Stimulated activated CD4-positive, alpha-beta T cell treated with anti-CD3 and anti-CD28 coated beads, TNF-alpha, amount 100 ng/mL, for 24 hours (primary cell): ENCODE results near the gene CORT.
"Not testable (repeated sequence)": the region's sequence is repeated elsewhere in the genome, so short reads cannot be mapped to it uniquely, and the experiment has no call there.

Experiments used
- DNase-seq, 3 experiments: peaks; one replicate each; pipeline ENCODE4 v3.0.0-alpha.2; 2020; ENCODE audit warnings: low read depth in 3 of 3

Gene CORT

GRCh38 chr1:10449751-10450150 is at the start of gene CORT:
CORT (plus strand) TSS chr1:10450031; CDS start chr1:10450224, 193 bp downstream.
- DNase-seq: no peak

DNA sequence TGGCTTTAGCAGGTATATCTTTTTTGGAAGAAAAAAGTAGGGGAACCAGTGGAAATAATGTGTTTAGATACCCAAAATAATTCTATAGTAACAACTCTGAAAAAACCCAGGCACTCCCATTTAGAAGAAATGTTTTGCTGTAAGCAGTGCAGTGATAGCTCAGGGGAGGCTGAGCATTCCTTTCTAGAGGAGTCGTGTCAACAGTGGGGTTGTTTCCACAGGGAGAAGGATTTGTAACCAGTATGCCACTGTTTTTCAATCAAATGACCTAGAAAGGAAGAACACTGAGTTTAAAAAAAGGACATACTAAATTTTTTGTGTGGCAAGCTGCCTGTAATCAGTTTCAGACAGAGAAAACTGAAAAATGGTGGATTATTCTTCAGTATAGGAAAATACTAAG is 48.5 kb upstream of the CORT start:
- DNase-seq: no peak

DNA sequence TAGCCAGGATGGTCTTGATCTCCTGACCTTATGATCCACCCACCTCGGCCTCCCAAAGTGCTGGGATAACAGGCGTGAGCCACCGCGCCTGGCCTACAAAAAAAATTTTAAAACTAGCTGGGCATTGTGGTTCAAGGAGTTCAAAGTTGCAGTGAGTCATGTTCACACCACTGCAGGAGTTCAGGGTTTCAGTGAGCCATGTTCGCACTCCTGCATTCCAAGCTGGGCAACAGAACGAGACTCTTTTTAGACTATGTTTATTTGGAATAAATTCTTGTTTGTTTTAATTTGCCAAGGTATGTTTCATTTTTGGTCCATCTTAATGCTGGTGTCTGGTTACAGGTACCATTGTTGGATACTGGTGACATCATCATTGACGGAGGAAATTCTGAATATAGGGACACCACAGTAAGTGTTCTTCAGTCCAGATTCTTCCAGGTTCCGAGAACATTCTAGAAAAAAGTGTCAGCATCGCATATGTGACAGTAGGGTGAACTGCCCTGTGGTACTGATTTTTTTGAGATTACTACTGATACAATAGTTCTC is 47.0 kb upstream of the CORT start:
- DNase-seq: no peak

GRCh38 chr1:10407201-10407600 is 42.6 kb upstream of the CORT start:
- DNase-seq: no peak

- no peak for DNase-seq
Measured at GRCh38 chr1:10415211-10415930, 34.5 kb upstream of the CORT start.

- DNase-seq: not testable (repeated sequence)
Measured at GRCh38 chr1:10415967-10416366, 33.9 kb upstream of the CORT start.

DNA sequence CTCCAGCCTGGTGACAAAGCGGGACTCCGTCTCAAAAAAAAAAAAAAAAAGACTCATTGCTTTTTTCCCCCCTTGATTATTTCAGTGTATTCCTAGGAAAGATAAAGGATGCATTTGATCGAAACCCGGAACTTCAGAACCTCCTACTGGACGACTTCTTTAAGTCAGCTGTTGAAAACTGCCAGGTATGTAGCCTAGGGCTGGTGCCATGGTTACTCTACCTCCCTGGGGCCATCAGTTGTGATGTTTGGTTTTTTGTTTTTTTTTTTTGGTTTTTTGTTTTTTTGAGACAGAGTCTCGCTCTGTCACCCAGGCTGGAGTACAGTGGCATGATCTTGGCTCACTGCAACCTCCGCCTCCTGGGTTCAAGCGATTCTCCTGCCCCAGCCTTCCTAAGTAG is 31.1 kb upstream of the CORT start:
- not testable (repeated sequence) for DNase-seq

- no peak for DNase-seq
Measured at GRCh38 chr1:10419351-10419750, 30.5 kb upstream of the CORT start.

DNA sequence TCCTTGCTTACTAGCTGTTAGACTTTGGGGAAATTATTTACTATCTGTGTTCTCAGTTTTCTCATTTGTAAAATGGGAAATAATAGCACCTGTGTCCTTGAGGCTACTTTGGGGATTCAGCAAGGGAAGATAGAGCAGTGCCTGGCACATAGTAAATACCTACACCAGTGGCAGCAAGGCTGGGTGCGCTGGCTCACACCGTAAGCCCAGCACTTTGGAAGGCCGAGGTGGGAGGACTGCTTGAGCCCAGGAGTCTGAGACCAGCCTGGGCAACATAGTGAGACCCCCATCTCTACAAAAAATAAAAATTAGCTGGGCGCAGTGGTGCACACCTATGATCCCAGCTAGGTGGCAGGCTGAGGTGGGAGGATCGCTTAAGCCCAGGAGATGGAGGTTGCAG is 28.2 kb upstream of the CORT start:
- DNase-seq: no peak

DNA sequence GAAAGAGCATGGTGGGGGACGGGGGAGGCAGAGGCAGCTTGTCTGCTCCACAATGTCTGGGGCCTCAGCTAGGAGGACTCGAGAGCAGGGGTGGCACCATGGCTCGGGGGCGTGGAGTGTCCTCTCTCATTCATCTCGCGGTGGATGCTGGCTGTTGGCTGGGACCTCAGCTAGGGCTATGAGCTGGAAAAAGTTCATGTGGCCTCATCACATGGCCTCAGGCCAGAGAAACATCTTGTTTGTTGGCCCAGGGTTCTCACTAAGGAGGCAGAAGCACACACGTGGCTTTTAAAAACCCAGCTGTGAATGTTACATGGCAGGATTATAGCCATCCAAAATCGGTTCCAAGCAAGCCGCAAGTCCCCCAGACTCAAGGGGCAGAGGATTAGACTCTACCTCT is 25.8 kb upstream of the CORT start:
- no peak for DNase-seq

GRCh38 chr1:10424651-10425050 is 25.2 kb upstream of the CORT start:
- DNase-seq: no peak

- not testable (repeated sequence) for DNase-seq
Measured at GRCh38 chr1:10425826-10426534, 23.9 kb upstream of the CORT start.

- not testable (repeated sequence) for DNase-seq
Measured at GRCh38 chr1:10426535-10426848, 23.3 kb upstream of the CORT start.

DNA sequence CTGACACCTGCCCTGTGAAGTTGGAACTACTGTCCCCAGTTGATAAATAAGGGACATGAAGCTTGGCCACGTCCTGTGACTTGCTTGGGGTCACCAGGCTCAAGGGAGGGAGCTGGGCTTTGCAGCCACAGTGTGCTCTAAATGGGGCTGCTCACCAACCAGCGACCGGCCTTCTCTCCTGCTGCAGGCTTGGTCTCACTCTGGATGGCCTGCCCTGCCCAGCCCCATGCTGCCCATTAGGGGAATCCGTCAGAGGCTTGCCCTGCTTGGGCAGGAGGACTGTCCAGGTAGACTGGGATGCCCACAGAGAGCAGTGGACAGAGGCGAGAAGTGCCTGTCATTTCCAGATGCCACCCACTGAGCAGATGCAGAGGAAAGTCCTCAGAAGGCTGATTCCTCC is 20.8 kb upstream of the CORT start:
- no peak for DNase-seq

GRCh38 chr1:10429868-10430215 is 20.0 kb upstream of the CORT start:
- no peak for DNase-seq

GRCh38 chr1:10430216-10431069 is 19.4 kb upstream of the CORT start, which contains the start of gene CENPS:
CENPS (plus strand) TSS chr1:10430433; CDS start chr1:10430518, 85 bp downstream.
- peak; percentile 76 to 92 (median 90) for DNase-seq

GRCh38 chr1:10431070-10431730 is 18.6 kb upstream of the CORT start:
- no peak for DNase-seq

- DNase-seq: no peak
Measured at GRCh38 chr1:10432910-10433700, 16.7 kb upstream of the CORT start.

GRCh38 chr1:10433790-10434189 is 16.0 kb upstream of the CORT start:
- no peak for DNase-seq

GRCh38 chr1:10434590-10434989 is 15.2 kb upstream of the CORT start:
- DNase-seq: no peak

DNA sequence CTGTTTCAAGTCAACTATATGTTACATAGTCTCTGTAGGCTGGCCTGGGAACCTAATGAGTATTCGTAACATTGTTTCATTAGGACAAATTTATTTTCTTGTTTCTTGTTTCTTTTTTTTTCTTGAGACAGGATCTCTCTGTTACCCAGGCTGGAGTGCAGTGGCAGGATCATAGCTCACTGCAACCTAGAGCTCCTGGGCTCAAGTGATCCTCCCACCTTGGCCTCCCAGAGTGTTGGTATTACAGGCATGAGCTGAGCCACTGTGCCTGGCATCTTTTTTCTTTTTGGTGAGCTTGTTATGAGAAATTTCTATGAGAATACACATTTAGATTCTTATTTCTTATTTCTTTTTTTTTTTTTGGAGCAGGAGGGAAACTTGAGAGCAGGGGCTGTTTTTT is 12.8 kb upstream of the CORT start:
- no peak for DNase-seq
